ENCODE data around the gene SCPEP1.
"Not testable (repeated sequence)": the region's sequence is repeated elsewhere in the genome, so short reads cannot be mapped to it uniquely, and the experiment has no call there.

Gene SCPEP1

GRCh38 chr17:56965241-56965640, 12.7 kb upstream of the SCPEP1 start:
- DNase-seq (ENCODE audit: low read depth in 2 of 2): not testable (repeated sequence)

GRCh38 chr17:56965681-56966080, 12.2 kb upstream of the SCPEP1 start:
- DNase-seq (ENCODE audit: low read depth in 2 of 2): not testable (repeated sequence)

DNA sequence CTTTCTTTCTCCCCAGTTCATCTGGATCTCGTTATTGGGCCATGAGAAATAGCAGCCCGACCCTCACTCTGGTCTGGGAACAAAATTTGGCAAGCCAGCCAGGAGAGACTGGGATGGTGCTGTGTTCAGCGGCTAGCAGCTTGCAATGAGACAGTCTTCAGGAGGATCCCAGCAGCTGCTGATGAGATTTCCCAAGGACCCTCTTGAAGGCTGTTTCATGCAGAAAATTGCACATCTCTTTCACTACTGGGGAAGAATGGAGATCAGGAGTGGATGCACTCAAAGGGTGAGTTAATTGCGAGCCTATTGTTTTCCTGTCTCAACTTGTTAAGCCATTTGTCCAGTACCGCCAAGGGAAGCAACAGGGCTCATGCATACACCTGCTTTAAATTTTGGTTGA, 11.6 kb upstream of the SCPEP1 start:
- DNase-seq (ENCODE audit: low read depth in 2 of 2): no peak

DNA sequence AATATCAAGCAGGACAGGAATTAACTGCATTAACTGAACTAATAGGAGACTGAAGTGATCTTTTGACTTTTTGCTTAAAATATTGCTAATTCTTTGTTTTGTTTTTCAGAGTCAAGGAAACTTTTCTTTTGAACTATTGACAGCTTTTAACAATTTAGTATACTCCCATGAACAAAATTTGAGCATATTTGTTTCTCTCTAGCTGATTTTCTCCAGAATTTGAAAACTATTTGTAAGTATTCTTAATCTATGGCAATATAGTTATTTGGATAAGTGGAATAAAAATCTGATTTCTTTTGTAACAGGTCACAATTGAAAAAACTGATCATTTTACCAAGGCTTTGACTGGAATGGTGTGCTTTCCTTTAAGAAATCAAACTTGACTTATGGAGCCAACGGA, 7.0 kb upstream of the SCPEP1 start:
- DNase-seq (ENCODE audit: low read depth in 2 of 2): no peak

DNA sequence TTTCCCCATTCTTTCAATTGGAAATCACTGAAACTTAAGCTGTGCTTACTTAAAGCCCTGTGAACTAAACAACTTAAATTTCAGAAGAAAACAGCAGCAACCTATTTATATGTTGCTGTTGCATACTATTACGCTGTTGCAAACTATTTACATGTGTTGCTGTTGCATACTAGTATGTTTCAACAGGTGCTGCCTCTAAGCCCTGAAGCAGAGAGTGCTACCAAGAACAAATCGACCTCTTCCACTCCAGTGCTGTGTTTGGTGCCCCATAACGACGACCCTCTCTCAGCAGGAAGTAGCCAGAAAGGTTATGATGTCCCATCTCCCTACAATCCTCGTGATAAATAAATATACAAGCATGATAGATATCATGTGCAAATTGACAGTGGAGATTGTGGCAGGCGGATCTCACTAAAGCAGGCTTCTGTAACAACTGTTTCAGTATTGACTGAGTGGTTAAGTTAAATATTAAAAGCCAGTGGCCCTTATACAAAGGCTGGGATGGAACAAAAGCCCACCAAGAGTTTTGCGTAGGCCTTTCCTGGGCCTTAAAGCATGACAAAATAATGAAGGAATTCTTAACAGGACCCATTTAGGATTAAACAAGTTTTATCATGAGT, 5.7 kb upstream of the SCPEP1 start:
- DNase-seq (ENCODE audit: low read depth in 2 of 2): no peak

GRCh38 chr17:56973520-56973919, 4.4 kb upstream of the SCPEP1 start:
- no peak for DNase-seq (ENCODE audit: low read depth in 2 of 2)

- DNase-seq (ENCODE audit: low read depth in 2 of 2): no peak
Observed at GRCh38 chr17:56974055-56974454, 3.9 kb upstream of the SCPEP1 start.

DNA sequence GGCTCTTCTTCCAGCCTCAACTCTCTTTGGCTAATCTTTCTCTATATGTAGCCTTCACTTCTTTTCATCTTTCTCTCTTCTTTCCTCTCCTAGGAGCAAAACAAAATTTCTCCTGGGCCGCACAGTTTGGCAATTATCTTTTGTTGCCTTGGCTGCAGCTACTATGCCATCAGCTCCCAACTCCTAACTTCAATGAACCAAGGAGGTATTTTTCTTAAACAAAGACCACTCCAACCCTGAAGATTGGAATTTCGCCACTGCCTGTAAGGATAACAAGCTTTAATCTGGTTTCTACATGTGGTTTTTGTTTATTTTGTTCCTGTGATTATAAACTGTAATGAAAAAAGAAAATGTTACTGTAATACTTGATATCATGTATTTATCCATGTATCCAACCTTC, 2.3 kb upstream of the SCPEP1 start:
- no peak for DNase-seq (ENCODE audit: low read depth in 2 of 2)

GRCh38 chr17:56976941-56977608, 856 bp upstream of the SCPEP1 start:
- no peak for DNase-seq (ENCODE audit: low read depth in 2 of 2)

- DNase-seq (ENCODE audit: low read depth in 2 of 2): no peak
Observed at GRCh38 chr17:56978441-56979090, 635 bp downstream of the SCPEP1 start.

DNA sequence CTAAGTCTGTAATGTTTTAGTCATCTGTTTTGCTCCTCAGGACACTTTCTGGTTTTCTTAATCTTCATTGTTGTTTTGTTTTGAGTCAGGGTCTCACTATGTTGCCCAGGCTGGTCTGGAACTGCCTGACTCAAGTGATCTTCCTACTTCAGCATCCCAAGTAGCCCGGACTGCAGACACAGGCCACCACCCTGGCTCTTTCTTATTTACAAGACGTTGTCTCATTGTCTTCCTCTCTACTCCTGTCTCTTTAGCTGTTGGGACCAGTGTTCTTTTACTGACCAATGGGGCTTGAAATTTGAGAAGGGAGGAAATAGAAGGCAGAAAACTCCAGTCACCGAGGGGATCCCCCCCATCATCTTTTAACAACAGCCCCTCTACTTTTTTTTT, 1.2 kb downstream of the SCPEP1 start:
- no peak for DNase-seq (ENCODE audit: low read depth in 2 of 2)

DNA sequence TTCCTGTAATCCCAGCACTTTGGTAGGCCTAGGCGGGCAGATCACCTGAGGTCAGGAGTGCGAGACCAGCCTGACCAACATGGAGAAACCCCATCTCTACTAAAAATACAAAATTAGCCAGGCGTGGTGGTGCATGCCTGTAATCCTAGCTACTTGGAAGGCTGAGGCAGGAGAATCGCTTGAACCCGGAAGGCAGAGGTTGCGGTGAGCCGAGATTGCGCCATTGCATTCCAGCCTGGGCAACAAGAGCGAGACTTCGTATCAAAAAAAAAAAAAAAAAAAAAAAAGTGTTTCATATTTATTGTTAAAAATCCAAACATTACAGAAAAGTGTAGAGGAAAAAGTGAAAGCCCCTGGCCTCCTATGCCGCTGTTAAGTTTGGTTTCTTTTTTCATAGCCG, 2.6 kb downstream of the SCPEP1 start:
- not testable (repeated sequence) for DNase-seq (ENCODE audit: low read depth in 2 of 2)

DNA sequence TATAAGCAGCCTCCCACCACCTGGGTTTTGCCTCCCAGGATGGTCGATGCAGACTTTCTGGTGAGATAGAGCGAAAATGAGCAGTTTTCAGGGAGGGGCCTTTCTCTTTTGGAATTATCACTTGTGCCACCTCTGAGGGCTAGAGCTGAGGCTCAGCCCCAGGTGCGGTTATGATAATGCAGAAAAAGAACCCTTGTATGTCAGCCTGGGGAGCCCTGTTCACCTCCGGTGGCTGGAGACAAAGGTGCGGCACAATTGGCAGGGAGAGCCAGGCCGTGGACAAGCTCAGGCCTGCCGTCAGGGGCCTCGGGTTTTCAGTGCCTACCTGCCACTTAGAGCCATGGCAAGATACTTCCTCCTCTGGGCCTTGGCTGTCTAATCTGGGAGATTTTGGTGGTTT, 4.4 kb downstream of the SCPEP1 start:
- no peak for DNase-seq (ENCODE audit: low read depth in 2 of 2)

DNA sequence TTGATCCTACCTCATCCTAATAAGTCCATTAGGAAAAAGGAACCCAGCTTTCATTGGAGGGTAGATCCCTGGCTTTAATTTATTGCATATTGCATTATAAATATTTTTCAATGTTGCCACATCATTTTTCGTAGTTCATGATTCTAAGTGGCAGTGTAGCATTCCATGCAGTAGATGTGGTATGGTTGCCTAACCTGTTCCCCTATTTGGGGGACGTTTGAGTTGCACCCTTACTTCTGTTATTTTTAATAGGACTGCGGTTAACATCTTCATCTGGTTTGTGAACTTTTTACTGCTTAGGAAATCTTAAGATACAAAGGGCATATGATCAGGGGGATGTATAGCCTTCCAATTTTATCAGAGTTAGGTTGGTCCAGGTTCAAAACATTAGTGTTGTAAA, 5.4 kb downstream of the SCPEP1 start:
- no peak for DNase-seq (ENCODE audit: low read depth in 2 of 2)

GRCh38 chr17:56985371-56986162, 7.6 kb downstream of the SCPEP1 start:
- DNase-seq (ENCODE audit: low read depth in 2 of 2): no peak

DNA sequence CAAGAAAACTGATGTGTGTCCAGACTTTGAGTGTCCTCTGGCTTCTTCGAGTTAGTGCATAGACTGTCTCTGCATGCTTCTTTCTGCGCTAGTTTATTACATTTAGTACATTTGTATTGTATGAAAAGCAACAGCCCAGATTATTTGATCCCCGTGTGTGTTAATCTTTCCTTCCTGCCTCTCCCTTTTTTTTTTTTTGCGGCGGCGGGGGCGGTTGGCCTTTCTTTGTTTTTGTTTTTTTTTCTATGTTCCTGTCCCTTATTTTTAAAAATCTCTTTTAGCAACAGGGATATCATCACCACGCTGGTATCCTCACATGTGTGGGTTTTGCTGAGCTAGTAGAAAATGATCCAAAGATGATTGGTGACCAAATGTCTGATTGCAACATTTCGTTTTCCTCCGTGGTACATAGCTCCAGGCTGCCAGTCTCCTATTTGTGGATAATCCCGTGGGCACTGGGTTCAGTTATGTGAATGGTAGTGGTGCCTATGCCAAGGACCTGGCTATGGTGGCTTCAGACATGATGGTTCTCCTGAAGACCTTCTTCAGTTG, 9.4 kb downstream of the SCPEP1 start:
- DNase-seq (ENCODE audit: low read depth in 2 of 2): no peak

GRCh38 chr17:56988901-56989572, 11.1 kb downstream of the SCPEP1 start:
- DNase-seq (ENCODE audit: low read depth in 2 of 2): no peak

DNA sequence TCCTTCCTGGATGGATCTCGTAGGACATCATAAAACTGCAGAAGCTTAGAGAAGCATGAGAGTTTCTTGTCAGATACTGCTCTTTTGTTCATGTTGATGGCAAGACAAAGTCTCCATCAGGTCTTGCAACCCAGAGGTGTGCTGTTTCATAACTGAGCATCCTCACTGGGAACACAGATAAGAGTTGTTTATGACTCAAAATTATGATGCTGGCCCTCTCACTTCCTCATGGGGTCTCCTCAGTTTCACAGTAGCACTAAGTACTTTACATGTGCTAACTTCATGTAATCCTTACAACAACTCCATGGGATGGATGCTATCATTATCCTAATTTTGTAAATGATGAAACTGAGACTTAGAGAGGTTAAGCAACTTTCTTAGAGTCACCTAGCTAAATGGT, 14.4 kb downstream of the SCPEP1 start:
- DNase-seq (ENCODE audit: low read depth in 2 of 2): no peak

GRCh38 chr17:56994009-56994792, 16.3 kb downstream of the SCPEP1 start:
- no peak for DNase-seq (ENCODE audit: low read depth in 2 of 2)

DNA sequence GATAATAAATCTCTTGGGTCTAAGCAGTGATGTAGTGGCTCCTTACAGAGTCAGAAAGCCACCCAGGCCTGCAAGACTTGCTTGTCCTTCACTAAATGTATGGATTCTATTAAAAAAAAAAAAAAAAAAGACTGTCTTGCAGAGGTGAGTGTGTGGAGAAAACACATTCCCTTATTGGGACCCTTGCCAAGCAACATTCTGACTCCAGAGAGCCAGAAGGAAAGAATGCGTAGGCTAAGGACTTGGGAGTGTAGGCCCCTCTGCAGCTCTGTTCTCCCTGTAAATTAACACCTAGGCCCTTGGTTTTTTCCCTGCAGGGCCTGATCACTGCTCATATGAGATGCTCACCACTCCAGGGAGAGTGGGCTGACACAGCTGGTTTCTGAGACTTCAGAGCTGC, 17.8 kb downstream of the SCPEP1 start:
- no peak for DNase-seq (ENCODE audit: low read depth in 2 of 2)

DNA sequence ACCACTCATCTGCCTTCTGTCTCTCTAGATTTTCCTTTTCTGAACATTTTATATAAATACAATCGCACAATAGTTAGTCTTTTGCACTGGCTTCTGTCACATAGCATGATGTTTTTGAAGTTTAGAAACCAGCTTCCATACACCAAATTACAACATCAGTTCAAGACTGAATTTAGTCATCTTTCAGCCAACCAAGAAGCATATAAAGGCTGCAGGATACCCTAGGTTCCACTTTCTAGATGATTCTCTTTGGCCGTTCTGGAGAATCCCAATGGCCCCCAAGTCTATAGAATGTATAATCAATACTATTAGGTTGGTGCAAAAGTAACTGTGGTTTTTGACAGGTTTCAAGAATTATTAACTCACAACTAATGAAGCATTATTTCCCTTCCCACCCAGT, 19.4 kb downstream of the SCPEP1 start:
- no peak for DNase-seq (ENCODE audit: low read depth in 2 of 2)

Measured in stimulated activated CD4-positive, alpha-beta T cell treated with anti-CD3 and anti-CD28 coated beads, Interleukin-1b, Interleukin-23, amount 100 ng/mL, for 1 hour (primary cell).